Fibroblast of peridontal ligament (primary cell): ENCODE measurements around the gene PRKN.

ENCODE experiments used
- DNase-seq: peaks from one replicate; pipeline ENCODE4 v3.0.0-alpha.2; 2010; ENCODE audit errors: extremely low read depth

PRKN gene

GRCh38 chr6:162313922-162314660 lies 413.5 kb downstream of the PRKN start:
- DNase-seq, result no peak

GRCh38 chr6:162307865-162308264 lies 419.7 kb downstream of the PRKN start:
- DNase-seq, result no peak

GRCh38 chr6:162306616-162307015 lies 420.9 kb downstream of the PRKN start:
- DNase-seq, result no peak

- DNase-seq, result no peak
Observed at GRCh38 chr6:162301128-162301527, 426.4 kb downstream of the PRKN start.

GRCh38 chr6:162294029-162294428 lies 433.5 kb downstream of the PRKN start:
- DNase-seq, result no peak

- no peak for DNase-seq
Observed at GRCh38 chr6:162292915-162293314, 434.7 kb downstream of the PRKN start.

GRCh38 chr6:162290846-162291465 lies 436.6 kb downstream of the PRKN start:
- DNase-seq, result no peak

- no peak for DNase-seq
Observed at GRCh38 chr6:162289972-162290371, 437.6 kb downstream of the PRKN start.

GRCh38 chr6:162273986-162274385 lies 453.6 kb downstream of the PRKN start:
- DNase-seq, result no peak

GRCh38 chr6:162271922-162272321 lies 455.6 kb downstream of the PRKN start:
- no peak for DNase-seq

- DNase-seq, result no peak
Observed at GRCh38 chr6:162270966-162271365, 456.6 kb downstream of the PRKN start.

- DNase-seq, result no peak
Observed at GRCh38 chr6:162267641-162268040, 459.9 kb downstream of the PRKN start.

GRCh38 chr6:162267126-162267525 lies 460.4 kb downstream of the PRKN start:
- no peak for DNase-seq

GRCh38 chr6:162264581-162264980 lies 463.0 kb downstream of the PRKN start:
- DNase-seq, result no peak

GRCh38 chr6:162262466-162263196 lies 464.9 kb downstream of the PRKN start:
- DNase-seq, result no peak

- no peak for DNase-seq
Observed at GRCh38 chr6:162261598-162261997, 466.0 kb downstream of the PRKN start.

- DNase-seq, result no peak
Observed at GRCh38 chr6:162260027-162260426, 467.5 kb downstream of the PRKN start.

GRCh38 chr6:162258647-162259046 lies 468.9 kb downstream of the PRKN start:
- DNase-seq, result no peak

GRCh38 chr6:162256361-162256760 lies 471.2 kb downstream of the PRKN start:
- no peak for DNase-seq

GRCh38 chr6:162251257-162251656 lies 476.3 kb downstream of the PRKN start:
- DNase-seq, result no peak

- DNase-seq, result no peak
Observed at GRCh38 chr6:162249907-162250642, 477.5 kb downstream of the PRKN start.

GRCh38 chr6:162245830-162246420 lies 481.6 kb downstream of the PRKN start:
- no peak for DNase-seq
